ENCODE results near the gene ZFYVE28.

ZFYVE28 gene

GRCh38 chr4:2408976-2409375 is 9.5 kb downstream of the ZFYVE28 start:
- DNase-seq = no peak

- DNase-seq = no peak
Measured at GRCh38 chr4:2408401-2408958, 10.0 kb downstream of the ZFYVE28 start.

- DNase-seq = no peak
Measured at GRCh38 chr4:2407991-2408342, 10.5 kb downstream of the ZFYVE28 start.

GRCh38 chr4:2406920-2407319 is 11.5 kb downstream of the ZFYVE28 start:
- no peak for DNase-seq

GRCh38 chr4:2406406-2406805 is 12.0 kb downstream of the ZFYVE28 start:
- no peak for DNase-seq

- no peak for DNase-seq
Measured at GRCh38 chr4:2402941-2403340, 15.5 kb downstream of the ZFYVE28 start.

GRCh38 chr4:2402048-2402842 is 16.2 kb downstream of the ZFYVE28 start:
- DNase-seq = no peak

- no peak for DNase-seq
Measured at GRCh38 chr4:2401610-2401983, 16.8 kb downstream of the ZFYVE28 start.

- DNase-seq = no peak
Measured at GRCh38 chr4:2400841-2401609, 17.4 kb downstream of the ZFYVE28 start.

GRCh38 chr4:2399631-2400190 is 18.7 kb downstream of the ZFYVE28 start:
- no peak for DNase-seq

- no peak for DNase-seq
Measured at GRCh38 chr4:2399216-2399615, 19.2 kb downstream of the ZFYVE28 start.

- DNase-seq = no peak
Measured at GRCh38 chr4:2397596-2398379, 20.7 kb downstream of the ZFYVE28 start.

- no peak for DNase-seq
Measured at GRCh38 chr4:2396781-2397368, 21.6 kb downstream of the ZFYVE28 start.

GRCh38 chr4:2395584-2395983 is 22.9 kb downstream of the ZFYVE28 start:
- no peak for DNase-seq

- no peak for DNase-seq
Measured at GRCh38 chr4:2395038-2395437, 23.4 kb downstream of the ZFYVE28 start.

GRCh38 chr4:2394528-2394927 is 23.9 kb downstream of the ZFYVE28 start:
- DNase-seq = no peak

- DNase-seq = no peak
Measured at GRCh38 chr4:2393353-2394270, 24.8 kb downstream of the ZFYVE28 start.

GRCh38 chr4:2390784-2391421 is 27.5 kb downstream of the ZFYVE28 start:
- DNase-seq = no peak

GRCh38 chr4:2390146-2390545 is 28.3 kb downstream of the ZFYVE28 start:
- DNase-seq = no peak

GRCh38 chr4:2389691-2390090 is 28.8 kb downstream of the ZFYVE28 start:
- DNase-seq = no peak
